WTC11 (cell line): ENCODE results near the gene RASSF9. TPM values are rescaled to one million over a fixed set of nuclear protein-coding genes. Genes with fewer than 3 reads are reported as not detected.

Experiments used
- ATAC-seq: fragments of 200-7000 bp; cut with Tn5 transposase; 2 replicates; pipeline ENCODE4 v1.10.0; 2021; ENCODE audit warnings: mild to moderate bottlenecking, moderate library complexity
- CTCF ChIA-PET: fragments of 300-600 bp; sonication (Branson Sonifier 250); formaldehyde crosslinking; loops from one replicate; lab custom pipeline; 2021; ENCODE audit warnings: antibody characterized with exemption; lab: Charles Lee
- POLR2A ChIA-PET: fragments of 350-600 bp; sonication (Branson Sonifier 250); formaldehyde crosslinking; loops from one replicate; lab custom pipeline; 2021; ENCODE audit warnings: antibody characterized with exemption; lab: Charles Lee
- DNase-seq: peaks from one replicate; pipeline ENCODE4 v3.0.0; 2021; ENCODE audit warnings: low spot score
- H3K27ac Mint-ChIP-seq: 2 replicates; pipeline ENCODE4 v1.8.0; 2021; ENCODE audit warnings: mixed read lengths
- H3K27me3 Mint-ChIP-seq: 2 replicates; pipeline ENCODE4 v1.8.0; 2021; ENCODE audit warnings: low read depth, mild to moderate bottlenecking, moderate library complexity, mixed read lengths
- H3K36me3 Mint-ChIP-seq: 2 replicates; pipeline ENCODE4 v1.8.0; 2021; ENCODE audit warnings: mixed read lengths
- H3K4me1 Mint-ChIP-seq: 2 replicates; pipeline ENCODE4 v1.8.0; 2022; ENCODE audit warnings: mixed read lengths
- H3K4me3 Mint-ChIP-seq: 2 replicates; pipeline ENCODE4 v1.8.0; 2021; ENCODE audit warnings: mild to moderate bottlenecking, moderate library complexity, mixed read lengths
- H3K9me3 Mint-ChIP-seq: 2 replicates; pipeline ENCODE4 v1.8.0; 2021; ENCODE audit warnings: mixed read lengths
- ATF2 ChIP-seq: sonication (generic); formaldehyde crosslinking; IDR thresholded peaks from 2 replicates; pipeline ENCODE4 v1.8.1; 2022; ENCODE audit warnings: low read depth, missing genetic modification reagents, borderline replicate concordance
- CBFB ChIP-seq: sonication (generic); formaldehyde crosslinking; IDR thresholded peaks from 2 replicates; pipeline ENCODE4 v1.8.1; 2022; ENCODE audit warnings: mild to moderate bottlenecking, low read depth, missing genetic modification reagents
- CREM ChIP-seq: sonication (generic); formaldehyde crosslinking; IDR thresholded peaks from 2 replicates; pipeline ENCODE4 v1.8.1; 2022; ENCODE audit warnings: mild to moderate bottlenecking, missing genetic modification reagents, moderate library complexity
- FOXP1 ChIP-seq: sonication (generic); formaldehyde crosslinking; IDR thresholded peaks from 2 replicates; pipeline ENCODE4 v1.8.0; 2022; ENCODE audit warnings: missing genetic modification reagents, mild to moderate bottlenecking, moderate library complexity, borderline replicate concordance
- GABPB1 ChIP-seq: sonication (generic); formaldehyde crosslinking; IDR thresholded peaks from 2 replicates; pipeline ENCODE4 v1.8.1; 2023; ENCODE audit warnings: mild to moderate bottlenecking, missing genetic modification reagents
- HMGA2 ChIP-seq: fragments of 250-450 bp; sonication (Bioruptor Pico); IDR thresholded peaks from 2 replicates; pipeline ENCODE4 v1.4.0; 2021; ENCODE audit warnings: mild to moderate bottlenecking, moderate library complexity
- IRF2 ChIP-seq: sonication (generic); formaldehyde crosslinking; IDR thresholded peaks from 2 replicates; pipeline ENCODE4 v1.8.0; 2022; ENCODE audit warnings: low read depth, missing genetic modification reagents, borderline replicate concordance
- JUN ChIP-seq: sonication (generic); formaldehyde crosslinking; IDR thresholded peaks from 2 replicates; pipeline ENCODE4 v1.8.0; 2023; ENCODE audit warnings: mild to moderate bottlenecking, missing genetic modification reagents
- NFYB ChIP-seq: sonication (generic); formaldehyde crosslinking; conservative IDR thresholded peaks from 2 replicates; pipeline ENCODE4 v1.8.0; 2022; ENCODE audit warnings: low read depth, missing genetic modification reagents
- NR1H2 ChIP-seq: sonication (generic); formaldehyde crosslinking; IDR thresholded peaks from 2 replicates; pipeline ENCODE4 v1.9.0; 2021; ENCODE audit warnings: mild to moderate bottlenecking, moderate library complexity, missing genetic modification reagents
- PRDM15 ChIP-seq: sonication (generic); formaldehyde crosslinking; IDR thresholded peaks from 2 replicates; pipeline ENCODE4 v1.8.0; 2022; ENCODE audit warnings: missing genetic modification reagents
- SMAD3 ChIP-seq: sonication (generic); formaldehyde crosslinking; IDR thresholded peaks from 2 replicates; pipeline ENCODE4 v1.8.0; 2022; ENCODE audit warnings: missing genetic modification reagents, mild to moderate bottlenecking, borderline replicate concordance
- TEAD4 ChIP-seq: sonication (generic); formaldehyde crosslinking; IDR thresholded peaks from 2 replicates; pipeline ENCODE4 v1.8.0; 2022; ENCODE audit warnings: mild to moderate bottlenecking, missing genetic modification reagents
- ZNF396 ChIP-seq: fragments of 250-450 bp; sonication (Bioruptor Pico); IDR thresholded peaks from 2 replicates; pipeline ENCODE4 v1.8.0; 2021; ENCODE audit warnings: mild to moderate bottlenecking, moderate library complexity, borderline replicate concordance
- total RNA-seq: library from RNA; stranded (reverse); gene quantifications from 3 replicates; pipeline ENCODE4 v1.2.3, GENCODE V29; 2021
- TF ChIP-seq, protein P1 (sequence below): sonication (generic); formaldehyde crosslinking; IDR thresholded peaks from 2 replicates; pipeline ENCODE4 v1.8.1; 2023; ENCODE audit warnings: mild to moderate bottlenecking, moderate library complexity, missing genetic modification reagents
- TF ChIP-seq, protein P2 (sequence below): sonication (generic); formaldehyde crosslinking; IDR thresholded peaks from 2 replicates; pipeline ENCODE4 v1.8.1; 2023; ENCODE audit warnings: mild to moderate bottlenecking, missing genetic modification reagents
- TF ChIP-seq, protein P3 (sequence below): sonication (generic); formaldehyde crosslinking; IDR thresholded peaks from 2 replicates; pipeline ENCODE4 v1.8.0; 2022; ENCODE audit warnings: mild to moderate bottlenecking, missing genetic modification reagents
- TF ChIP-seq, protein P4 (sequence below): sonication (generic); formaldehyde crosslinking; IDR thresholded peaks from 2 replicates; pipeline ENCODE4 v1.8.1; 2023; ENCODE audit warnings: mild to moderate bottlenecking, missing genetic modification reagents, moderate library complexity
- TF ChIP-seq, protein P5 (sequence below): fragments of 250-450 bp; sonication (Bioruptor Pico); IDR thresholded peaks from 2 replicates; pipeline ENCODE4 v1.9.0; 2021; ENCODE audit warnings: mild to moderate bottlenecking

The RASSF9 gene
- total RNA-seq, 1 experiment from 2014 or later, result 0.33 TPM

- Mint-ChIP-seq H3K27ac (no peak overlapping the region), H3K4me1 (no peaks in the 10 kb centered on the region), H3K27me3 (no peaks in the 10 kb centered on the region), H3K36me3 (no peaks in the 10 kb centered on the region), H3K4me3 (no peak overlapping the region), H3K9me3 (no peaks in the 10 kb centered on the region)
- ATAC-seq (no peak), DNase-seq (no peak)
- CTCF ChIA-PET, result no interaction called here
- POLR2A ChIA-PET, result no interaction called here
- TF ChIP-seq TEAD4 (CRISPR knock-in tag) (no peak), SMAD3 (CRISPR knock-in tag) (no peak)
- TF ChIP-seq, protein P1, sequence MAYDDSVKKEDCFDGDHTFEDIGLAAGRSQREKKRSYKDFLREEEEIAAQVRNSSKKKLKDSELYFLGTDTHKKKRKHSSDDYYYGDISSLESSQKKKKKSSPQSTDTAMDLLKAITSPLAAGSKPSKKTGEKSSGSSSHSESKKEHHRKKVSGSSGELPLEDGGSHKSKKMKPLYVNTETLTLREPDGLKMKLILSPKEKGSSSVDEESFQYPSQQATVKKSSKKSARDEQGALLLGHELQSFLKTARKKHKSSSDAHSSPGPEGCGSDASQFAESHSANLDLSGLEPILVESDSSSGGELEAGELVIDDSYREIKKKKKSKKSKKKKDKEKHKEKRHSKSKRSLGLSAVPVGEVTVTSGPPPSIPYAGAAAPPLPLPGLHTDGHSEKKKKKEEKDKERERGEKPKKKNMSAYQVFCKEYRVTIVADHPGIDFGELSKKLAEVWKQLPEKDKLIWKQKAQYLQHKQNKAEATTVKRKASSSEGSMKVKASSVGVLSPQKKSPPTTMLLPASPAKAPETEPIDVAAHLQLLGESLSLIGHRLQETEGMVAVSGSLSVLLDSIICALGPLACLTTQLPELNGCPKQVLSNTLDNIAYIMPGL (CRISPR knock-in tag), result no peak
These were observed 21.5 kb downstream of the RASSF9 start for GRCh38 chr12:85814741-85815140.

DNA sequence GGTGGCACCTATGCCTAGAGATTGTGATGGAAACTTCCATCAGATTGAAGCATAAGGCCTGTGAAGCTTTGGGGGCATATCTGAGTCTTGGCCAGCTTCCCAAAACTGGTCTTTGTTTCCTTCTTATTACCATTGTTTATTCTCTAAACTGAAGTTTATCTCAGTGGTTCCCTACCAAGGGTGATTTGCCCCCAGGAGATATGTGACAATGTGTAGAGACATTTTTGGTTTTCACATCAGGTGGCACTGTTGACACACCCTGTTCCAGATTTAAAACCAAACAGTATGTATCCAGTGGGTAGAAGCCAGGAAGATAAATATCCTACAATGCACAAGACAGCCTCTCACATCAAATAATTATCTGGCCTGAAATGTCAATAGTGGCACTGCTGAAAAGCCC, 22.1 kb downstream of the RASSF9 start:
- H3K4me1 Mint-ChIP-seq, result no peaks in the 10 kb centered on the region
- ATAC-seq, result no peak
- H3K27ac Mint-ChIP-seq, result no peak overlapping the region
- ChIA-PET CTCF (no interaction called here), POLR2A (no interaction called here)
- H3K27me3 Mint-ChIP-seq, result no peaks in the 10 kb centered on the region
- no peaks in the 10 kb centered on the region for H3K36me3 Mint-ChIP-seq
- DNase-seq, result no peak
- H3K9me3 Mint-ChIP-seq, result no peaks in the 10 kb centered on the region
- H3K4me3 Mint-ChIP-seq, result no peak overlapping the region
- TF ChIP-seq GABPB1 (CRISPR knock-in tag) (no peak), IRF2 (CRISPR knock-in tag) (no peak), ZNF396 (no peak), NR1H2 (CRISPR knock-in tag) (no peak), PRDM15 (CRISPR knock-in tag) (no peak)
- TF ChIP-seq, protein P2, sequence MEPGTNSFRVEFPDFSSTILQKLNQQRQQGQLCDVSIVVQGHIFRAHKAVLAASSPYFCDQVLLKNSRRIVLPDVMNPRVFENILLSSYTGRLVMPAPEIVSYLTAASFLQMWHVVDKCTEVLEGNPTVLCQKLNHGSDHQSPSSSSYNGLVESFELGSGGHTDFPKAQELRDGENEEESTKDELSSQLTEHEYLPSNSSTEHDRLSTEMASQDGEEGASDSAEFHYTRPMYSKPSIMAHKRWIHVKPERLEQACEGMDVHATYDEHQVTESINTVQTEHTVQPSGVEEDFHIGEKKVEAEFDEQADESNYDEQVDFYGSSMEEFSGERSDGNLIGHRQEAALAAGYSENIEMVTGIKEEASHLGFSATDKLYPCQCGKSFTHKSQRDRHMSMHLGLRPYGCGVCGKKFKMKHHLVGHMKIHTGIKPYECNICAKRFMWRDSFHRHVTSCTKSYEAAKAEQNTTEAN (CRISPR knock-in tag), result no peak
- TF ChIP-seq, protein P3, sequence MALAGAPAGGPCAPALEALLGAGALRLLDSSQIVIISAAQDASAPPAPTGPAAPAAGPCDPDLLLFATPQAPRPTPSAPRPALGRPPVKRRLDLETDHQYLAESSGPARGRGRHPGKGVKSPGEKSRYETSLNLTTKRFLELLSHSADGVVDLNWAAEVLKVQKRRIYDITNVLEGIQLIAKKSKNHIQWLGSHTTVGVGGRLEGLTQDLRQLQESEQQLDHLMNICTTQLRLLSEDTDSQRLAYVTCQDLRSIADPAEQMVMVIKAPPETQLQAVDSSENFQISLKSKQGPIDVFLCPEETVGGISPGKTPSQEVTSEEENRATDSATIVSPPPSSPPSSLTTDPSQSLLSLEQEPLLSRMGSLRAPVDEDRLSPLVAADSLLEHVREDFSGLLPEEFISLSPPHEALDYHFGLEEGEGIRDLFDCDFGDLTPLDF (CRISPR knock-in tag), result no peak

DNA sequence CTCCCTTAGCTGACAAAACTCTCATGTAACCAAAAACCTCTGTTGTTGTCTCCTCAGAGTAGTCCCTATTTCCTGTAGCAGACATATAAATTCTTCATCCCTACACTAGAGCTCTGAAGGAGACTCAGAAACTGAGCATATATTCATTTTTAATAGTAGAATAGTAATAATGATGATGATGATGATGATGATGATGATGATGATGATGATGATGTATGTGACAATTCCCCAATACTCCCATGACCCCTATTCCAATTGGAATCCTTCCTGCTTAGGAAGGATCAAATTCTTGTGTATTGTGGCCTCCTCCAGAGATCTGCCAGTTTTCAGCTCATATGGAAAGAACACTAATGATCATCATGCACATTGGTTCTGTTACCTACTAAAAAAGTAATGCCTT, 26.7 kb downstream of the RASSF9 start:
- no peak overlapping the region for H3K4me3 Mint-ChIP-seq
- no peaks in the 10 kb centered on the region for H3K4me1 Mint-ChIP-seq
- ATAC-seq (no peak), DNase-seq (no peak)
- no peaks in the 10 kb centered on the region for H3K9me3 Mint-ChIP-seq
- no peaks in the 10 kb centered on the region for H3K36me3 Mint-ChIP-seq
- ChIA-PET CTCF (interaction anchor here (1.2 kb wide), 1 partner anchor 58 kb away, joined by 3 read pairs; no protein-coding TSS in a partner anchor), POLR2A (no interaction called here)
- H3K27ac Mint-ChIP-seq, result no peak overlapping the region
- no peaks in the 10 kb centered on the region for H3K27me3 Mint-ChIP-seq
- no peak for TF ChIP-seq CBFB
- no peak for TF ChIP-seq NFYB (CRISPR knock-in tag)
- TF ChIP-seq, protein P4, sequence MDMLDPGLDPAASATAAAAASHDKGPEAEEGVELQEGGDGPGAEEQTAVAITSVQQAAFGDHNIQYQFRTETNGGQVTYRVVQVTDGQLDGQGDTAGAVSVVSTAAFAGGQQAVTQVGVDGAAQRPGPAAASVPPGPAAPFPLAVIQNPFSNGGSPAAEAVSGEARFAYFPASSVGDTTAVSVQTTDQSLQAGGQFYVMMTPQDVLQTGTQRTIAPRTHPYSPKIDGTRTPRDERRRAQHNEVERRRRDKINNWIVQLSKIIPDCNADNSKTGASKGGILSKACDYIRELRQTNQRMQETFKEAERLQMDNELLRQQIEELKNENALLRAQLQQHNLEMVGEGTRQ (CRISPR knock-in tag), result no peak
- TF ChIP-seq HMGA2 (CRISPR knock-in tag), result no peak
- TF ChIP-seq, protein P5, sequence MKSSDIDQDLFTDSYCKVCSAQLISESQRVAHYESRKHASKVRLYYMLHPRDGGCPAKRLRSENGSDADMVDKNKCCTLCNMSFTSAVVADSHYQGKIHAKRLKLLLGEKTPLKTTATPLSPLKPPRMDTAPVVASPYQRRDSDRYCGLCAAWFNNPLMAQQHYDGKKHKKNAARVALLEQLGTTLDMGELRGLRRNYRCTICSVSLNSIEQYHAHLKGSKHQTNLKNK, result no peak
- TF ChIP-seq JUN (CRISPR knock-in tag), result no peak
- no peak for TF ChIP-seq ATF2 (CRISPR knock-in tag)
- no peak for TF ChIP-seq FOXP1 (CRISPR knock-in tag)
- TF ChIP-seq, protein P1 (CRISPR knock-in tag), result no peak
- TF ChIP-seq CREM (CRISPR knock-in tag), result no peak
